Measurements from ENCODE around the gene EVA1C.

Gene EVA1C

GRCh38 chr21:32562426-32562825 is 149.9 kb downstream of the EVA1C start:
- Histone ChIP-seq H3K27me3 (ENCODE audit: insufficient read depth, low read length) (no peaks in the 10 kb centered on the region), H3K27ac (ENCODE audit: low read length) (peak overlapping the region; percentile 92), H3K36me3 (ENCODE audit: insufficient read depth, low read depth, low read length) (peaks cover 12% of the 10 kb centered on the region; the same call in 1 of the 2 replicates), H3K4me3 (ENCODE audit: low read length) (0 out of 2 replicates have a peak overlapping the region, but pooled peaks have one; percentile 38), H3K4me1 (ENCODE audit: insufficient read depth, low read length) (peaks cover 21% of the 10 kb centered on the region; the same call in 1 of the 2 replicates), H3K9ac (ENCODE audit: low read depth, low read length) (peak overlapping the region; percentile 74), H3K9me3 (ENCODE audit: insufficient read depth, low read depth, low read length) (peaks cover 14% of the 10 kb centered on the region; the same call in 1 of the 2 replicates)

GRCh38 chr21:32562915-32563314 is 150.4 kb downstream of the EVA1C start:
- H3K9ac ChIP-seq (ENCODE audit: low read depth, low read length), result no peak overlapping the region; the same call in 1 of the 2 replicates
- peak overlapping the region; percentile 92 for H3K27ac ChIP-seq (ENCODE audit: low read length)
- peaks cover 14% of the 10 kb centered on the region; the same call in 1 of the 2 replicates for H3K9me3 ChIP-seq (ENCODE audit: insufficient read depth, low read depth, low read length)
- peaks cover 12% of the 10 kb centered on the region; the same call in 1 of the 2 replicates for H3K36me3 ChIP-seq (ENCODE audit: insufficient read depth, low read depth, low read length)
- H3K4me3 ChIP-seq (ENCODE audit: low read length), result no peak overlapping the region
- H3K4me1 ChIP-seq (ENCODE audit: insufficient read depth, low read length), result peaks cover 21% of the 10 kb centered on the region; the same call in 1 of the 2 replicates
- H3K27me3 ChIP-seq (ENCODE audit: insufficient read depth, low read length), result no peaks in the 10 kb centered on the region

Measured in iPS-20b (cell line).